H1 (cell line): ENCODE data around the gene WDR76. TPM values are rescaled to one million over a fixed set of nuclear protein-coding genes. Genes with fewer than 3 reads are reported as not detected.

ENCODE experiments used
- CTCF ChIA-PET: fragments of 300-600 bp; sonication (Branson Sonifier 250); formaldehyde crosslinking; loops from one replicate; lab custom pipeline; 2021; ENCODE audit not compliant: partially characterized antibody; lab: Charles Lee
- POLR2A ChIA-PET: fragments of 300-600 bp; sonication (Branson Sonifier 250); formaldehyde crosslinking; loops from one replicate; lab custom pipeline; 2021; ENCODE audit warnings: inconsistent platforms; ENCODE audit not compliant: partially characterized antibody; lab: Charles Lee
- DNase-seq, 2 experiments: peaks; one replicate each; pipeline versions ENCODE4 v3.0.0 to v3.0.0-alpha.2; 2010 to 2022; ENCODE audit warnings: low spot score in 2 of 2, low read depth in 1 of 2, mixed read lengths in 1 of 2
- FAIRE-seq: peaks from 2 replicates; lab custom pipeline; 2011; peaks lifted over from hg19 to GRCh38; lab: Jason Lieb, UNC
- H2AFZ ChIP-seq: 2 replicates; pipeline ENCODE4 v1.8.1; 2012; ENCODE audit warnings: low read length, inconsistent platforms
- H2AK5ac ChIP-seq: 2 replicates; pipeline ENCODE4 v1.6.1; 2013; ENCODE audit warnings: low read depth, low read length
- H2BK120ac ChIP-seq: replicated peaks from 2 replicates; pipeline ENCODE3; 2013; ENCODE audit warnings: low read depth, low read length, inconsistent platforms
- H2BK12ac ChIP-seq: 2 replicates; pipeline ENCODE4 v1.6.1; 2013; ENCODE audit warnings: low read depth, low read length
- H2BK15ac ChIP-seq: 2 replicates; pipeline ENCODE4 v1.6.1; 2013; ENCODE audit warnings: low read length
- H2BK20ac ChIP-seq: 2 replicates; pipeline ENCODE4 v1.6.1; 2013; ENCODE audit warnings: low read length
- H2BK5ac ChIP-seq: 2 replicates; pipeline ENCODE4 v1.6.1; 2013; ENCODE audit warnings: low read depth, low read length
- H3K14ac ChIP-seq: 2 replicates; pipeline ENCODE4 v1.6.1; 2013; ENCODE audit warnings: inconsistent platforms; ENCODE audit not compliant: insufficient read length
- H3K18ac ChIP-seq: 2 replicates; pipeline ENCODE4 v1.6.1; 2013; ENCODE audit warnings: low read length; ENCODE audit errors: extremely low read depth
- H3K23ac ChIP-seq: 2 replicates; pipeline ENCODE4 v1.6.1; 2013; ENCODE audit warnings: inconsistent platforms; ENCODE audit not compliant: insufficient read length
- H3K23me2 ChIP-seq: 2 replicates; pipeline ENCODE4 v1.6.1; 2013; ENCODE audit warnings: low read depth, low read length
- H3K27ac ChIP-seq: 2 replicates; pipeline ENCODE4 v1.6.1; 2011; ENCODE audit warnings: low read depth, low read length, inconsistent platforms
- H3K27me3 ChIP-seq, 4 experiments: replicated peaks in 1 of 4; 1 replicate in 1 of 4; 2 replicates in 3 of 4; pipeline versions ENCODE4 v1.6.1 to v1.8.1; 2011 to 2013; ENCODE audit warnings: low read length in 3 of 4, mild to moderate bottlenecking in 3 of 4, inconsistent platforms in 2 of 4, mixed read lengths in 2 of 4, moderate library complexity in 1 of 4; ENCODE audit not compliant: control insufficient read depth in 3 of 4, insufficient read depth in 3 of 4; ENCODE audit errors: extremely low read depth in 1 of 4
- H3K36me3 ChIP-seq, 4 experiments: 2 replicates each; pipeline versions ENCODE4 v1.6.1 to v1.8.1; 2011 to 2013; ENCODE audit warnings: mild to moderate bottlenecking in 4 of 4, low read length in 3 of 4, moderate library complexity in 2 of 4, control low read depth in 1 of 4, inconsistent platforms in 1 of 4; ENCODE audit not compliant: insufficient read depth in 4 of 4, control insufficient read depth in 2 of 4
- H3K4ac ChIP-seq: replicated peaks from 2 replicates; pipeline ENCODE3; 2013; ENCODE audit warnings: low read length, low read depth, mixed read lengths, inconsistent platforms; ENCODE audit not compliant: insufficient read length
- H3K4me1 ChIP-seq, 4 experiments: replicated peaks in 1 of 4; 1 replicate in 1 of 4; 2 replicates in 3 of 4; pipeline versions ENCODE4 v1.6.1 to v1.8.1; 2011 to 2013; ENCODE audit warnings: low read length in 3 of 4, inconsistent platforms in 2 of 4, mixed read lengths in 1 of 4; ENCODE audit not compliant: insufficient read depth in 4 of 4, control insufficient read depth in 3 of 4
- H3K4me2 ChIP-seq, 2 experiments: 2 replicates each; pipeline versions ENCODE4 v1.6.1 to v1.8.1; 2011 to 2013; ENCODE audit warnings: low read depth in 2 of 2, low read length in 2 of 2, control low read depth in 1 of 2, inconsistent platforms in 1 of 2, mild to moderate bottlenecking in 1 of 2; ENCODE audit not compliant: insufficient read depth in 1 of 2
- H3K4me3 ChIP-seq, 4 experiments: fragments of 200-600, 300-600 bp in 1 of 4; sonication (generic), shearing (Covaris generic), sonication (Bioruptor Twin) in 1 of 4; 2 replicates each; pipeline versions ENCODE4 v1.5.1 to v1.8.1; 2011 to 2016; ENCODE audit warnings: low read length in 4 of 4, low read depth in 3 of 4, control low read depth in 2 of 4, inconsistent platforms in 2 of 4, mild to moderate bottlenecking in 2 of 4, mixed read lengths in 1 of 4, moderate library complexity in 1 of 4; ENCODE audit not compliant: insufficient read depth in 2 of 4; ENCODE audit errors: extremely low read depth in 1 of 4
- H3K56ac ChIP-seq: replicated peaks from 2 replicates; pipeline ENCODE3; 2013; ENCODE audit warnings: low read depth, mild to moderate bottlenecking, mixed read lengths, low read length, inconsistent platforms; ENCODE audit not compliant: insufficient read length
- H3K79me1 ChIP-seq: 2 replicates; pipeline ENCODE4 v1.6.1; 2013; ENCODE audit warnings: low read depth, low read length, control low read depth
- H3K79me2 ChIP-seq, 2 experiments: 2 replicates each; pipeline versions ENCODE4 v1.6.1 to v1.8.1; 2012 to 2013; ENCODE audit warnings: low read length in 2 of 2, mild to moderate bottlenecking in 2 of 2, inconsistent platforms in 1 of 2; ENCODE audit not compliant: insufficient read depth in 2 of 2, control insufficient read depth in 1 of 2
- H3K9ac ChIP-seq, 4 experiments: replicated peaks in 1 of 4; 1 replicate in 1 of 4; 2 replicates in 3 of 4; pipeline versions ENCODE4 v1.6.1 to v1.8.1; 2011 to 2013; ENCODE audit warnings: low read depth in 3 of 4, low read length in 3 of 4, control low read depth in 2 of 4, mild to moderate bottlenecking in 2 of 4, moderate library complexity in 2 of 4, inconsistent platforms in 1 of 4; ENCODE audit errors: extremely low read depth in 1 of 4
- H3K9me3 ChIP-seq, 2 experiments: 2 replicates each; pipeline versions ENCODE4 v1.6.1 to v1.8.1; 2012 to 2013; ENCODE audit warnings: mild to moderate bottlenecking in 2 of 2, moderate library complexity in 2 of 2, control low read depth in 1 of 2, inconsistent platforms in 1 of 2, low read depth in 1 of 2, low read length in 1 of 2, mixed read lengths in 1 of 2; ENCODE audit not compliant: insufficient read depth in 2 of 2
- H4K20me1 ChIP-seq, 2 experiments: replicated peaks in 1 of 2; 2 replicates each; pipeline versions ENCODE3 to v1.8.1; 2011 to 2013; ENCODE audit warnings: inconsistent platforms in 2 of 2, low read length in 2 of 2, mild to moderate bottlenecking in 1 of 2; ENCODE audit not compliant: insufficient read depth in 2 of 2, control insufficient read depth in 1 of 2
- H4K5ac ChIP-seq: 2 replicates; pipeline ENCODE4 v1.6.1; 2013; ENCODE audit warnings: low read length, low read depth, mixed read lengths, inconsistent platforms; ENCODE audit not compliant: insufficient read length
- H4K8ac ChIP-seq: 2 replicates; pipeline ENCODE4 v1.8.0; 2013; ENCODE audit warnings: mild to moderate bottlenecking, moderate library complexity, low read length, inconsistent platforms; ENCODE audit not compliant: insufficient read depth; ENCODE audit errors: extremely low read depth
- H4K91ac ChIP-seq: replicated peaks from 2 replicates; pipeline ENCODE3; 2013; ENCODE audit warnings: low read length, mixed read lengths, inconsistent platforms; ENCODE audit not compliant: insufficient read length
- CBX5 ChIP-seq: fragments of 300-800, 300-1000 bp; sonication (generic); IDR thresholded peaks from 2 replicates; pipeline ENCODE4 v1.7.1; 2016; ENCODE audit warnings: antibody characterized with exemption, low read length, low read depth
- KDM5A ChIP-seq: fragments of 200-600 bp; IDR thresholded peaks from 2 replicates; pipeline ENCODE4 v1.7.1; 2012; ENCODE audit warnings: mild to moderate bottlenecking, low read length, inconsistent platforms, mixed read lengths
- SUZ12 ChIP-seq: fragments of 200-600 bp; sonication (generic); IDR thresholded peaks from 2 replicates; pipeline ENCODE4 v1.6.1; 2012; ENCODE audit warnings: mild to moderate bottlenecking, inconsistent platforms, low read length, moderate library complexity, mixed read lengths
- WGBS, 2 experiments: shearing (Covaris generic) in 1 of 2; methylation state at CpG; one replicate each; pipeline versions ENCODE4 v1.1.6 to v1.1.7; 2013 to 2015; ENCODE audit warnings: low lambda C conversion rate in 2 of 2, mixed read lengths in 2 of 2, inconsistent platforms in 1 of 2, low coverage in 1 of 2, missing lambda C conversion rate in 1 of 2; ENCODE audit not compliant: insufficient replicate concordance in 2 of 2, insufficient coverage in 1 of 2, insufficient read length in 1 of 2; ENCODE audit errors: extremely low coverage in 1 of 2, missing lambda C conversion rate in 1 of 2; 5-methylcytosine and 5-hydroxymethylcytosine counted together
- polyA plus RNA-seq, 7 experiments: library from polyadenylated mRNA; depleted of rRNA in 3 of 7; stranded (reverse) in 5 of 7; unstranded in 2 of 7; fragments of >200 nt in 5 of 7; fragments of 200-250 nt in 2 of 7; gene quantifications; 1 replicate in 5 of 7; 2 replicates in 1 of 7; 4 replicates in 1 of 7; pipeline versions ENCODE4 v1.2.1 to v1.2.3, GENCODE V29; 2011 to 2013; ENCODE audit warnings: missing spikeins in 2 of 7, mixed read lengths in 2 of 7
- total RNA-seq: library from RNA; stranded (reverse); fragmentation: NEBNext Ultra II Directional; extraction: Animal tissue kit (Norgen Biotek cat#: 25700); gene quantifications from 2 replicates; pipeline ENCODE4 v1.2.1, GENCODE V29; 2021

WDR76 gene
- total and polyA plus RNA-seq, 2 of the 8 experiments (the other 6 are each of a cell fraction or from before 2014, with no cell fraction given), result 4.1 to 18.9 TPM

GRCh38 chr15:43859546-43859945, 32.7 kb downstream of the WDR76 start:
- Histone ChIP-seq H3K79me2 (no peaks in the 10 kb centered on the region), H2BK12ac (no peak overlapping the region), H2BK120ac (no peak overlapping the region), H3K4ac (no peak overlapping the region), H3K27me3 (no peaks in the 10 kb centered on the region), H3K14ac (no peak overlapping the region), H4K91ac (no peak overlapping the region), H3K56ac (no peak overlapping the region), H4K5ac (no peak overlapping the region), H3K36me3 (peaks cover 0 to 30% (median 4%) of the 10 kb centered on the region in 4 experiments; a peak in 5 of 8 replicates), H3K4me1 (no peaks in the 10 kb centered on the region), H3K23ac (no peak overlapping the region), H4K20me1 (no peaks in the 10 kb centered on the region), H2BK15ac (no peak overlapping the region), H3K4me2 (no peak overlapping the region), H3K23me2 (0 out of 2 replicates have a peak, but pooled peaks cover 2% of the 10 kb centered on the region), H3K18ac (no peak overlapping the region), H2BK20ac (no peak overlapping the region), H3K9me3 (no peaks in the 10 kb centered on the region), H3K79me1 (no peaks in the 10 kb centered on the region), H3K9ac (no peak overlapping the region), H4K8ac (no peak overlapping the region), H3K4me3 (no peak overlapping the region), H2AK5ac (no peak overlapping the region), H2BK5ac (no peak overlapping the region), H2AFZ (no peak overlapping the region), H3K27ac (no peak overlapping the region)
- ChIA-PET POLR2A (interaction anchor here (1.5 kb wide), 1 partner anchor 37 kb away, joined by 3 read pairs; no protein-coding TSS in a partner anchor), CTCF (interaction anchor here (1.6 kb wide), 1 partner anchor 13 kb away, joined by 4 read pairs; no protein-coding TSS in a partner anchor)
- 95% methylated on average over 4 of the region's 4 CpGs; no CpG with 5 or more reads in 1 of the 2 experiments for WGBS, 2 experiments
- TF ChIP-seq CBX5 (no peak), KDM5A (no peak), SUZ12 (no peak)
- FAIRE-seq (no peak), DNase-seq (no peak)
